ENCODE measurements around the gene THY1.
"Not testable (repeated sequence)": the region's sequence is repeated elsewhere in the genome, so short reads cannot be mapped to it uniquely, and the experiment has no call there.

THY1 gene

DNA sequence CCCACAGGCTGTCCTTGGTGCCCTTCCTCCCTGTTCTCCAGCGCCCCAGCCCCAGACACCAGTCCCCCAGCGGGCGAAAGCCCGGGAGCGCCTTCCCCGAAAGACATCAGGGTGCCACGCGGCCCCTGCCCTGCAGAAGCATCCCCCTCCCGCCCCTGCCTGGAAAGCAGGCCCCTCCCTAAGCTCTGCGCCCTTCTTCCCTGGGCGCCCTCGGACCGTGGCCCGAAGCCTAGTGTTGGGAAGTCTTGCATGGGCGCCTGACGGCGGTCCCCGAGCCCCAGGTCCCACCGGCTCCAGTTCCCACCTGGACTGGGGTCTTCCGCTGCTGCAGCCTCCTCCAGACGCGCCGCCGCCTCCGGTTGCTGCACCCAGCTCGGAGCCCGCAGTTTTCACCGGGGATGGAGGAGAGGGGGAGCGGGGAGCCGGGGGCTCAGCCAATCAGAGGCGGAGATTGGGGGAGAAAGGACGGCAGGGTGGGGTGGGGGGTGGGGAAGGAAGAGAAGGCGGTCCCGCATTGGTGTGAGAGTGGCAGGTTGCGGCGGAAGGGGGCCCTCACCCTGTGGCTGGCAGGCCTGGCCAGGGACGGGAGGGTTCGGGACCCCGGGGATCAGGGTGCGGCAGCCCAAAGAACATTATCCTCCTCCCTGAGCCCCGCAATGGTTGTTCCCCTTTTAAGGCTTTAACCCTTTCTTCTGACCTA, at the start of gene THY1:
THY1 (minus strand) TSS at position 364 of the 700 bp plus-strand sequence. CDS start 2,267 bp downstream, outside the sequence.
- no peak for DNase-seq

DNA sequence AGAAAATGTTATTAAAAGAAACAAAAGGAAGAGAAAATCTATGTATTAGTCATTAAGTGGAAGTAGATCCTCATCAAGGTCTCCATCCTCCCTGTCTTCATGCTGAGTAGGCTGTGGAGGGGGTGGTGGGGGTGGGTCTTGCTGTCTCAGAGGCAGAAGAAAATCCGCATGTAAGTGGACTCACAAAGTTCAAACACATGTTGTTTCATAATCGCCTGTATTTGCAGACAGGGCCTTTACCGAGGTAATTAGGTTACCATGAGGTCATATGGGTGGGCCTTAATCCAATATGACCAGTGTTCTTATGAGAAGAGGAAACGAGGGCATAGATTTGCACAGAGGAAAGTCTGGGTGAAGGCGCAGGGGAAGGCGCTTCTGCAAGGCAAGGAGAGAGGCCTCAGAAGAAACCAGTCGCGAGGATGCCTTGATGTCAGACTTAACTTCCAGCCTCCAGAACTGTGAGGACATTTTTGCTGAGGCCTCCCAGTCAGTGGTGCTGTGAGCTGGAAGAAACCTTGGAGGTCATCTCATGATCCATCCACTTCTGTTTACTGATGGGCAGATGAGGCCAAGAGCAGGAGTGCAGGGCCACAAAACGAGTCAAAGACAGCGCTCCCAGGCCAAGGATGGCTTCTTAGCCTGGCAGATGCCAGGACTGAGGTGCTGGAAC, 49.3 kb upstream of the THY1 start:
- DNase-seq, result no peak

DNA sequence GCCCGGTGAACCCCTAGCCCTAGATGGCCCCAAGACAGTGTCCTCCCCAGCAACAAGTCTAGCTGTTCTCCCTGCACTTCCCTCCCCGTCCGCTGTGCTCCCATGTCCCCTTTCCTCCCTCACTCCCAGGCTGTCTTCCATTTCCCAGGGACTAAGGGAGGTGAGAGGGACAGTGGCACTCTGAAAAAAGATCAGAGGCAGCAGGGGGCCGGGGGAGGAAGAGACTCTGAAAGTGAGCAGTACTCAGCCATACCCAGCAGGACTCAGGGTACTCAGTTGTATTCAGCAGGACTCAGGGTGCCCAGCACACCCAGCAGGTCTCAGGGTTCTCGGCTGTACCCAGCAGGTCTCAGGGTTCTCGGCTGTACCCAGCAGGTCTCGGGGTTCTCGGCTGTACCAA, 48.4 kb upstream of the THY1 start:
- DNase-seq, result no peak

DNA sequence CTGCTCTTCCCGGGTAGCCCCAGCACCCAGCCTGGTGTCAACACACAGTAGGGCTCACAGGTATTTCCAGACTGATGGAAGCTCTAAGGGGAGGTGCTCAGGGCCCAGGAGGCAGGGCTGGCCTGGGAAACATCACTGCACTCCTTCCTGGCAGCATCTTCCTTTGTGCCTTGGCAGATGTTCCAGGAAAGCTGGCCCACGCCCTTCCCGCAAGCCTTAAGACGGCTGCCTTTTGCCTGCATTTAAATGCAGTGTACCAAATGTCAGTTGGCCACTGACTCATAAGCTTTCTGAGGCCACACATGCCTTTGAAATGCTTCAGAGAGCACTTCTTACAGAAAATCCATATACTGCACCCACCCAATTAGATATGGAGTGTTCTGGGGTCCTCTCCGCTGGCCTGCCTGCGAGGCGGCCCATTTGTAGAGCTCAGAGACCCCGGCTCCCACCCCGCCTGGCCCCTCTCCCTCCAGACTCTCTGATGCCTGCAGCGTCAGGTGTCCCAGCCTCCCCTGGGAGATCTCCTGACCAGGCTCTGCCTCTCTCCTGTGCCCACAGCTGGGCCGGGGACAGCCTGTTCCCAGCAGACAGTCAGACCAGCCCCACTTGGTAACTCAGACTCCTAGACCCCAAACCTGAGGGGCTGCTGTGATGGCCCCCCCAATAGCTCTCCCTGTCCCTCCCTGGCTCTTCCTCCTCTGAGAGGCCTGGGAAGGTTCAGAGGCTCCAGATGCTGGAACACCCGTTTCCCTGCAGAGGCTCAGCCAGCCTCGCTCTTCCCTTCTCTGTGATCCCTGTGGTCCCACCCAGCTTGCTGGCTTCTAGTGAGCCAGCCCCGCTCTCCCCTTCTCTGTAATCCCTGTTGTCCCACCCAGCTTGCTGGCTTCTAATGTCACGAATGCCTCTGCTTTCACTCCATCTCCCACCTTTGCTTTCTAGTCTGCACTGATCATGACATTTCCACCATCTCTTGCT, 47.6 kb upstream of the THY1 start:
- DNase-seq, result no peak

DNA sequence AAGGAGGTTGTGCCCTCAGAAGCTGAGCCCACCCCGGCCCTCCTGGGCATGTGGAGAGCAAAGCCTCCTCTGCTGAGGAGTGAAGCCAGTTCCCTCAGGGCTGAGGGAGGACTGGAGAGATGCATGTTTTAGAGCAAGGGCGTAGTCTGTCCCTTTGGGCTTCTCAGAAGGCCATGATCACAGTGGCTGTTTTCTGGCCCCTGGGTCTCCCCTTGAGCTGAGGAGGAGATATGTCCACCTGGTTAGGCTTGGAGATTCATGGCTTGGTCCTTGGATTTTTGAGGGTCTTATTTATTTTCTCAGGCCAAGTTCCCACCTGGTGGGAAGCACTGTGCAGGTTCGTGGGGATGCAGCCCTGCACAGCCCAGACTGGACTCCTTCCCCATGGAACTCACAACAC, 46.5 kb upstream of the THY1 start:
- DNase-seq, result no peak

DNA sequence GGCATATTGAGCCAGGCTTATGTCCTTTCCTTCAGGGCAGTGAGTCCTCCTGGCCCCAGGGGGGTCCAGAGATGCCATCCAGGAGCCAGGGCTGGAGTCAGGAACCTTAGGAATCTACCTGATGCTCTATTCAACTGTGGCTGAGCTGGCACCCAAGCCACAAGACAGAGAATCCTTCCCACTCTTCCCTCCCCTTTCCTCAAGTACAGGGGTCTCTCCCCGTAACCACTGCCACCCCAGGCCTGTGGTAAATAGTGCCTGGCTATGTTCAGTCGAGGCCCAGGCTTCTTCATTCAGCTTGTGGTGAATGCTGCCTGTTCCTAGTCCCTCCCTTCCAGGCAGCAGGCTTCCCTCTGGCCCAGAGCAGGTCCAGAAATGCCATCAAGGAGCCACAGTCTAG, 45.5 kb upstream of the THY1 start:
- no peak for DNase-seq

DNA sequence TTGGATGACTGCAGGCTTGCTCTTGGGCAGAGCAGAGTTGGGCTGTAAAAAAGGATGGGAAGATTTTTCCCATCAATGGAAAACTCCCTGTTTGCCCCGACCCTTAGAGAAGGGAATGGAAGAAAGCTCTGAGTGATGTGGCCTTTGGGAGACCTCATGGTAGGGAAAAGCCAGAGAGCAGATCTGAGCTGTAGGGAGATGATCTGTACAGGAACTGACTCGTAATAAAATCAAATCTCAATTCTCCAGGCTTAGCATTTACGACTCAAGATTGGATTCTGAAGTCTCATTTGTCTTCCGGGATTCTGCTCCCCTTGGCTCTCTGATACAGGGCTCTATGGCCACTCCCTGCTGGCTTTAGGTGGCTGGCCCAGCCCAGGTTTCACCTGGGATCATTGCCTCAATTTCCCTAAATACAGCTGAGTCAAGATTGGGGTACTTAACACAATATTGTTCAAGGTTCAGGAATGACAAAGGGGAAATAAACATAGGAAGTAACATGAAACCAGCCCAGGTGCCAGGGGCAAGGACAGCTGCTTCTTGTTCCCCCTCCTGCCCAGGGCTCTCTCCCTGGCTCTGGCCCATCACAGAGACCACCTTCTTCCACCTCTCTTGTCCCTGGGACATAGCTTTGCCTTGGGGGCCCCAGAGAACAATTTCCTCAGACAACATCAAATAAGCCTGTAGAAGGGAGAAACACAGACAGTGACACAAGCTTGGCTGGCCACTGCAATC, 38.4 kb upstream of the THY1 start:
- no peak for DNase-seq

DNA sequence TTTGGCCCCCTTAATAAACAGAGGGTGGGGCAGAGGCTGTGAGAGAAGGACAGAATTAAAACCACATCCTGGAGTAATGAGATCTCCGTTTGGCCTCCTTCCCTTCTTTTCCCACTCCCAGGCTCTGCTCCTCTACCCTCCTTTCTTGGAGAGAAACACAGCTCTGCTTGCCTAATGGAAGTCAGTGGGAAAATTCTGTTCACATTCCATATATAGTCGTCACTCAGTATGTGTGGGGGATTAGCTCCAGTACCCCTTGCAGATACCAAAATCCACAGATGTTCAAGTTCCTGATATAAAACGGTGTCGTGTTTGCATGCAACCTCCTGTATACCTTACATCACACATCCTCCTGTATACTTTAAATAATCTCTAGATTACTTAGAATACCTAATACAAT, 37.6 kb upstream of the THY1 start:
- no peak for DNase-seq

DNA sequence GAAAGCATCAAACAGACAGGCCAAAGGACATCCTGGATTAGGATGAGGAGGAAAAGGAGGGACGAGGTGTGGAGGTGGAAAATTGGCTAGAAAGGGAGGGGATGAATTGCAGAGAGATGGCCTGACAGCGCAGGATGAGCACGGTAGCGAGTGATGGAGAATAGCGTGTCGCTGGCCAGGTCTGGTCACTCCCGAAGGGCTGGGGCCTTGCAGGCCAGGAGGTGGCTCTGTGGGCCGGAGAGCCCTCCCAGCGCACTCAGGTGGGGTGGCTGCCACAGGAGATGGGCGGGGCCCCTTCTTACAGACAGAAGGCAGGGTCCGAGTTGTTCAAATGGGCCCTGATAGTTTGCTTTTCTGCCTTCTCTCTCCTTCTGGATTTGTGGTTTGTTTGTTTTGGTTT, 37.1 kb upstream of the THY1 start:
- DNase-seq, result no peak

DNA sequence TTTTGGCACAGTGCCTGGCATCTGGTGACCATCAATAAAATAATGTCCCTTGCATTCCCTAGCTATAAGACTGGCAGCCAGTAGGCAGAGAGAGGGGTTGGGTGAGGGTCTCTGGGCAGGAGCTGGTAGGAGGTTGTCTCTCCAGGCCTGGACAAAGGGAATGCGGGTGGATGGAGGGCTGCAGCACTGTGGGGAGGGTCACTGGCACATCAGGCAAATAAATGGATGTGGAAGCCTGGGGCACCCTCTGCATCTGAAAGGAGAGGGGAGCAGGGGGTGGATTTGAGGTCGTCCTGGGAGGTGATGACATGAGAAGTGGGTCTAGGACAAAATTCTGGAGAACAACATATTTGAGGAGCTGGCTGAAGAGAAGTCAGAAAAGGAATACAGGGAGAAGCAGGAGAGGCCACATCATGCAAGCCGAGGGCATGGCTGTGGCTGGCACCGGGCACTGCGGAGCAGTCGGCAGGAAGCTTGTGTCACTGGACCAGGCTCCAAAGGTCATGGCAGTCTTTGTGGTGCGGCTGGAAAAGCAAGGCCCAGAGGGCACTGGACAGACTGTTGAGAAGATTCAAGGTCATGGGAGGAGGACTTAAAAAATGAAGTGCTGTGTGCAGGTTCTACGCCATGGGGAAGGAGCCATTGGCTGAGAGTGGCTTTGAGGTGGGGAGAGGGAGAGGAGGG, 36.5 kb upstream of the THY1 start:
- no peak for DNase-seq

DNA sequence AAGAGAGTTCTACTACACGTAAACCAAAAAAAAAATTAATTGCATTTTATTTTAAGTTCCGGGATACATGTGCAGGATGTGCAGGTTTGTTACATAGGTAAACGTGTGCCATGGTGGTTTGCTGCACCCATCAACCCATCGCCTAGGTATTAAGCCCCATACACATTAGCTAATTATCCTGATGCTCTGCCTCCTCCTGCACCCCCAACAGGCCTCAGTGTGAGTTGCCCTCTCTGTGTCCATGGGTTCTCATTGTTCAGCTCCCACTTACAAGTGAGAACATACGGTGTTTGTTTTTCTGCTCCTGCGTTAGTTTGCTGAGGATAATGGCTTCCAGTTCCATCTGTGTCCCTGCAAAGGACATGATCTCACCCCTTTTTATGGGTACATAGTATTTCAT, 32.7 kb upstream of the THY1 start:
- DNase-seq, result not testable (repeated sequence)

DNA sequence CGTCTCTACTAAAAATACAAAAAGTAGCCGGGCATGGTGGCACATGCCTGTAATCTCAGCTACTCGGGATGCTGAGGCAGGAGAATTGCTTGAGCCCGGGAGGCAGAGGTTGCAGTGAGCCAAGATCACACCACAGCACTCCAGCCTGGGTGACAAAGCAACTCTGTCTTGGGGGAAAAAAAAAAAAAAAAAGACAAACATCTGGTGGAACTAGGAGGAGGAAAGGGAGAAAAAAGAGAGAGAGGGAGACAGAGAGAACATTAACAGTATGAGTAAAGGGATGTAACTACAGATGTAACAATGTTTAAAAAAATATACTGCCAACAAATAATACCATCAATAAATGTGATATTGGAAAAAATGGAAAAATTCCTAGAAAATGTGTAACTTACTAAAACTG, 32.3 kb upstream of the THY1 start:
- not testable (repeated sequence) for DNase-seq

DNA sequence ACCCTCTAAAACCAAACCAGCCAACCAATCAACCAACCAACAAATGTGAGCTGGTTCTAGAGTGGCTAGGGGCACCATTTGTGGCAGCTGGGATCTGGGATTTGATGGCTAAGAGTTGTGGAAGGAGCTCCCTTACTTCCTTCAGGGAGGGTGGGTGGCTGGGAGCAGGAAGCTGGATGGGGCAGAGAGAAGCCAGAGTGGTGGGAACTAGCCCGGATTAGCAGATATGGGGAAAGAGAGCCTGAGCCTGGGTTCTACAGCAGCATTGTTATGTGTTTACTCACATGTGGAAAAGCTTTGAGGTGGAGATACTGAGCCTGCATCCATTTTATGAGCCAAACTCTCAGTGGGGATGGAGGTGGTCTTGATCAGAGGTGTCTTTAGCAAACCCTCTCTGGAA, 30.9 kb upstream of the THY1 start:
- DNase-seq, result no peak

DNA sequence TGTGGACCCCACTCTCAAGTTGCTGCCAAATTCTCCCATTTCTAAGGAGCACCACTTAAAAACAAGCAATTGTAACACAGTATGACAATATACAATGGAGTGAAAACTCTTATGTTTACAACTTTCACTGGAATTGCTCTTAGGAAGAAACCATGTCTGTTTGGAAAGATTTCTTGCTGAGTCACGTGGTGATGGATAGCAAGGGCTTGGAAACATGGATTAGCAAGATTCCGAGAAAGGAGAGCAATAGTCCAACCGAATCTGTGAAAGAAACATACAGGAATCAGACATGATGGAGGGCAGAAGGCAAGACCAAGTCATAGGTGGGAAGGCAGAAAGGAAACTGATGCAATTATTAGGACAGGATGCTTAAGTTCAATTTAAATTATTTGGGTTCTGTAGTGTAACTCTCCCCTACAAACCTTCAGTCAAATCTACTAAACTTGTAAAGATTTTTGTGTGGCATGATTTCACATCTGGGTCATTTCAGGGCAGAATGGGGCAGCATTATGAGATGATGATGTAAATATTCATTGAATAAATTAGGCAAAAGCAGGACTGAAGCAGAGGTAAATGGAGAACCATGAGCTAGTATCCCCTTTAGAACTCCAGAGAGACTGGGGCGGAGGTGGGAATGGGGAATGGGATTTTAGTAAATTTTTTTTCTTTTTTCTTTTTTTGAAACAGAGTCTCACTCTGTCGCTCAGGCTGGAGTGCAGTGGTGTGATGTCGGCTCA, 27.8 kb upstream of the THY1 start:
- no peak for DNase-seq

DNA sequence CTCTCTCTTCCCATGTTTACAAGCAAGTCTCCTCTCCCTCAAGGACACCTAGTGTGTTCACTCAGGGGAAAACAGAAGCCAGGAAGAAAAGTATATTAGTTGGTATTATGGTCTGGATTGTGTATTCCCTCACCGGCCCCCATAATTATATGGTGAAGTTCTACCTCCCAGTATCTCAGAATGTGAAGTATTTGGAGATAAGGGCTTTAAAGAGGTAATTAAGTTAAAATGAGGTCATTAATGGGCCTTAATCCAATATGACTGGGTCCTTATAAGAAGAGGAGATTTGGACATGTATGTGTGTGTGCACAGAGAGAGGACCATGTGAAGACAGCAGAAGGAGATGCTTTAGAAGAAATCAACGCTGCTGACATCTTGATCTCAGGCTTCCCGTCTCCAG, 26.5 kb upstream of the THY1 start:
- no peak for DNase-seq

DNA sequence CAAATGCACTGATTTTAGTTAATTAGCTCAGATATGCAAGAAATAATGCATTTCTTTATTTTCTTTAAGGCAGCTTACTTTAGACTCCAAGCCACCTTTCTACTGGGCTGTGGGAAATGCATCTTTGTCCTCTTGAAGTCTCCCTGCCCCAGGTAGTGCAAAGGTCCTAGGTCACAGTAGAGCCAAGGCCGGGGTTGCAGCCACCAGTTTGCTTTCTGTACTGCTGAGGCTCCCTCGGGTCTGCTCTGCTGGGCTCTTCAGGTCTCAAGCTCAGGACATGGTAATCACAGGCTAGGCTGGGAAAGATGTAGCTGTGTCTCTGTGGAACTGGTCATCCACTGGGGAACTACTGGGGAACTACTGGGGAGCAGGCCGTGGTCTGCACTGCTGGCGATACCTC, 25.4 kb upstream of the THY1 start:
- DNase-seq, result no peak

DNA sequence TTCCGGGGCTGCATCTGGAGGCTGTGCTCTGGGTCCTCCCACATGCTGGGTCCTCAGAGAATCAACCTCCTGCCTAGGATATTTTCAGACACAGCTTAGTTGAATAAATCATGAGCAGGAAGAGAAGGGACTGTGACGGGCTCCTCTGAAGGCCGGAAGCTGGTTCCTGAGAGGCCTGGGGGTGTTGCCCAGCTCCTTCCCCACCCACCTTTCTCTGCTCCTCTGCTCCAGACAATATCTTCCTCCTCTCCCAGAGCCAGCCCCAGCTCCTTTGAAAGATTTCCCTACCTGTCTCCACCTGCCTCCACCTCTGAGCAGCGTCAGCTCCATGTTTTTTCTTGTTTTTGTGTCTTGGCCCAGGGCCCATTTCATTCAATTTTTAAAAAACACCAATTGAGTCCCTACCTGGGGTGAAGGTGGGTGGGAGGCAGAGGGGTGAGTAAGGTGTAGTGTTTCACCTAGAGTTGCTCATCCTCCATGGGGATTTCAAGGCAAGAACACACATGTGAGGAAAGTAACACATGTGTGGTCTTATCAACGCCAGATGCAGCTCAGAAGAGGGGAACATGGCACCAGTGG, 24.8 kb upstream of the THY1 start:
- no peak for DNase-seq

DNA sequence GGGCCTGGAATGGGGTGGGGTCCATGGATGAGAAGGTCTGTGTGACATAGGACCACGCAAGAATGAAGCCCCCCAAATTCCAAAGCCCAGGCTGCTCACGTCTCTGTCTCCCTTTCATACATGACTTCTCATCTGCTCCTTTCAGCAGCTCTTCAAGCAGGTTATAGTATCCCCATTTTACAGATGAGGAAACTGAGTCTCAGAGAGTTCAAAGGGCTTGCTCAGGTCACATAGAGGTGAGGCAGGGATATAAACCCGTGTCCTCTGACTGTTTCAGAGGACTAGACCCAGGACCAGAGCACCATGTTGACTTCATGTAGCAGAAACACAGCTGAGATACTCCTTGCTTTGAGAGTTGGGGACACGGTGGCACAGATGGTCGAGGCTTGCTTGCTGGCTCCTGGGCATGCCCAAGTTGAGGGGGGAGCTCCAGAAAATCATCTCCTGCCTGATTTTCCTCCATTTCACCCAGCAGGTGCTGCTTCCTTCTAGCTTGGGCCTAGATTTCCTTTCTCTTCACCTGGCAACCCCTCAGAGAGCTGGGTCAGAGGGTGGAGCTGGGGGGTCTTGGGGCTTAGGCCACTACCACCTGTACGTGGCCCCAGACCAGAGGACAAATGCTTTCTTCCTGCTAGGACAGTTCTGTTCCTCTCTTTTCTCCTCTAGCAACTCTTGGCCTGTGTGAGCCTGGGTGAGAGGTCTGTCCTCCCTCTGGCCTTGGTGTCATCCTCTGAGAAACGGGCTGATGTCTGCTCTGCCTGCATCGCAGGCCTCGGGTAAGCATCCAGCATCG, 24.1 kb upstream of the THY1 start:
- DNase-seq, result no peak

DNA sequence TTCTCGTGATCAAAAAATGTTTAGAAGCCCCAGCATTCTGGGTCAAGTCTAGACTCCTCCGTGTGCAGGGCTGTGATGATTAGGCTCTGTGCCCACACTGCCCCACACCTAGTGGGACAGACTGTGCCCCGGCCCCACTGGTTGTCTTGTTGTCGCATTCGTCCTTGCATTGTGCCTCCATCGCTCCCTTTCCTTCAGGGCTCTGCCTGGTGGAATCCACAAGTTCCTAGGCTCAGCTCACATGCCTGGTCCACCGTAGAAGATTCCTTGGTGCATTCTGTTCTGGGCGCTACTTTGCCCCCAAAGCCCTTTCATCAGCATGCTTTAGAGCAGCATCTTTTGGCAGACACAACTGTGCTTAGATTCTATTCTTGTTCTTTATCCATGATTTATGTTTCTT, 23.5 kb upstream of the THY1 start:
- no peak for DNase-seq

DNA sequence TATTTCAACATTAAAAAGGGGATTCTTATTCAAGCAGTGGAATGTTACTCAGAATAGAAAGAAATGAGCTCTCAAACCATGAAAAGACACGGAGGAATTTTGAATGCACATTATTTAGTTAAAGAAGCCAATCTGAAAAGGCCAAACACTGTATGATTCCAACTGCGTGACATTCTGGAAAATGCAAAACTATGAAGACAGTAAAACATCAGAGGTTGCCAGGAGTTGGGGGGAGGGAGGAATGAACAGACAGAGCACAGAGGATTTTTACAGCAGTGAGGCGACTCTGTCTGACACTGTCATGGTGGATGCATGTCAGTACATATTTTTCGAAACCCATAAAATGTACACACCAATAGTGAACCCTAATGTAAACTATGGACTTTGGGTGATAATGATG, 22.9 kb upstream of the THY1 start:
- DNase-seq, result no peak

All from NCI-H2029 treated with DMSO at 0.1 percent for 48 hours (cell line).